H9 (cell line): ENCODE data around the gene PTK6. TPM values are rescaled to one million over a fixed set of nuclear protein-coding genes. Genes with fewer than 3 reads are reported as not detected.

Source experiments
- DNase-seq: peaks from one replicate; pipeline ENCODE4 v3.0.0-alpha.2; 2017
- H2AFZ ChIP-seq: one replicate; pipeline ENCODE4 v1.6.1; 2013; ENCODE audit warnings: mild to moderate bottlenecking, low read length, control low read depth, moderate library complexity
- H2AK5ac ChIP-seq: 2 replicates; pipeline ENCODE4 v1.6.1; 2013; ENCODE audit warnings: low read length, control low read depth, mixed read lengths; ENCODE audit not compliant: insufficient read length
- H2BK120ac ChIP-seq: one replicate; pipeline ENCODE4 v1.6.1; 2013; ENCODE audit warnings: low read depth, mild to moderate bottlenecking, low read length, control low read depth, inconsistent platforms; ENCODE audit not compliant: poor library complexity, severe bottlenecking
- H2BK12ac ChIP-seq: 2 replicates; pipeline ENCODE4 v1.6.1; 2013; ENCODE audit warnings: low read length, control low read depth, mixed read lengths, low read depth; ENCODE audit not compliant: insufficient read length
- H2BK15ac ChIP-seq: 2 replicates; pipeline ENCODE4 v1.6.1; 2013; ENCODE audit warnings: low read depth, low read length, control low read depth
- H2BK20ac ChIP-seq: one replicate; pipeline ENCODE4 v1.6.1; 2013; ENCODE audit warnings: low read depth, mild to moderate bottlenecking, low read length, control low read depth, inconsistent platforms; ENCODE audit not compliant: poor library complexity, severe bottlenecking
- H2BK5ac ChIP-seq: 2 replicates; pipeline ENCODE4 v1.6.1; 2013; ENCODE audit warnings: low read length, control low read depth, mixed read lengths; ENCODE audit not compliant: insufficient read length
- H3K14ac ChIP-seq: 2 replicates; pipeline ENCODE4 v1.6.1; 2013; ENCODE audit warnings: low read length, control low read depth; ENCODE audit not compliant: insufficient read depth
- H3K18ac ChIP-seq: 2 replicates; pipeline ENCODE4 v1.6.1; 2013; ENCODE audit warnings: low read depth, mild to moderate bottlenecking, mixed read lengths, low read length, control low read depth; ENCODE audit not compliant: insufficient read length
- H3K23ac ChIP-seq: 2 replicates; pipeline ENCODE4 v1.6.1; 2013; ENCODE audit warnings: low read length, control low read depth, mixed read lengths, low read depth; ENCODE audit not compliant: insufficient read length
- H3K23me2 ChIP-seq: 2 replicates; pipeline ENCODE4 v1.6.1; 2013; ENCODE audit warnings: low read depth, mild to moderate bottlenecking, mixed read lengths, low read length, control low read depth; ENCODE audit not compliant: insufficient read length, poor library complexity, severe bottlenecking
- H3K27ac ChIP-seq: 2 replicates; pipeline ENCODE4 v1.5.1; 2013; ENCODE audit warnings: low read length, control low read depth, mixed read lengths, low read depth; ENCODE audit not compliant: insufficient read length
- H3K27me3 ChIP-seq: 2 replicates; pipeline ENCODE4 v1.6.1; 2013; ENCODE audit warnings: low read length, control low read depth, inconsistent platforms; ENCODE audit not compliant: insufficient read depth
- H3K4ac ChIP-seq: 2 replicates; pipeline ENCODE4 v1.6.1; 2013; ENCODE audit warnings: low read depth, mild to moderate bottlenecking, control low read depth, inconsistent platforms, low read length, moderate library complexity
- H3K4me1 ChIP-seq: 2 replicates; pipeline ENCODE4 v1.6.1; 2013; ENCODE audit warnings: low read length, control low read depth, inconsistent platforms; ENCODE audit not compliant: insufficient read depth
- H3K4me2 ChIP-seq: 2 replicates; pipeline ENCODE4 v1.6.1; 2013; ENCODE audit warnings: low read length, control low read depth, mixed read lengths; ENCODE audit not compliant: insufficient read length, insufficient read depth
- H3K56ac ChIP-seq: 2 replicates; pipeline ENCODE4 v1.6.1; 2013; ENCODE audit warnings: low read depth, mild to moderate bottlenecking, mixed read lengths, low read length, control low read depth; ENCODE audit not compliant: insufficient read length
- H3K79me1 ChIP-seq: 2 replicates; pipeline ENCODE4 v1.6.1; 2013; ENCODE audit warnings: low read depth, mild to moderate bottlenecking, moderate library complexity, low read length, control low read depth, inconsistent platforms; ENCODE audit not compliant: insufficient read depth, poor library complexity, severe bottlenecking
- H3K79me2 ChIP-seq: 2 replicates; pipeline ENCODE4 v1.6.1; 2013; ENCODE audit warnings: low read length, control low read depth, inconsistent platforms; ENCODE audit not compliant: insufficient read depth
- H3K9ac ChIP-seq: 2 replicates; pipeline ENCODE4 v1.6.1; 2013; ENCODE audit warnings: low read length, control low read depth, mixed read lengths; ENCODE audit not compliant: insufficient read length; ENCODE audit errors: extremely low read depth
- H3K9me3 ChIP-seq: one replicate; pipeline ENCODE4 v1.6.1; 2013; ENCODE audit warnings: low read depth, low read length, inconsistent platforms; ENCODE audit not compliant: control insufficient read depth
- H3T11ph ChIP-seq: one replicate; pipeline ENCODE4 v1.6.1; 2013; ENCODE audit warnings: mild to moderate bottlenecking, low read length, control low read depth, inconsistent platforms
- H4K20me1 ChIP-seq: one replicate; pipeline ENCODE4 v1.6.1; 2013; ENCODE audit not compliant: control insufficient read depth, insufficient read length, insufficient read depth
- H4K5ac ChIP-seq: 2 replicates; pipeline ENCODE4 v1.6.1; 2013; ENCODE audit warnings: low read depth, mild to moderate bottlenecking, mixed read lengths, low read length, control low read depth; ENCODE audit not compliant: insufficient read length
- H4K8ac ChIP-seq: replicated peaks from 2 replicates; pipeline ENCODE4 v1.6.1; 2013; ENCODE audit warnings: low read length, control low read depth, mixed read lengths, low read depth; ENCODE audit not compliant: insufficient read length
- H4K91ac ChIP-seq: 2 replicates; pipeline ENCODE4 v1.6.1; 2013; ENCODE audit warnings: low read depth, mild to moderate bottlenecking, moderate library complexity, mixed read lengths, low read length, control low read depth; ENCODE audit not compliant: insufficient read length
- H3K27ac Mint-ChIP-seq, 3 experiments: 2 replicates in 2 of 3; 3 replicates in 1 of 3; pipeline ENCODE4 v1.8.0; 2020 to 2021; ENCODE audit warnings: mixed read lengths in 3 of 3, mild to moderate bottlenecking in 1 of 3, moderate library complexity in 1 of 3
- H3K27me3 Mint-ChIP-seq: 2 replicates; pipeline ENCODE4 v1.8.0; 2021; ENCODE audit warnings: low read depth, mild to moderate bottlenecking, moderate library complexity, mixed read lengths
- H3K36me3 Mint-ChIP-seq, 3 experiments: 2 replicates in 2 of 3; 3 replicates in 1 of 3; pipeline ENCODE4 v1.8.0; 2020 to 2021; ENCODE audit warnings: low read depth in 3 of 3, mixed read lengths in 3 of 3; ENCODE audit not compliant: insufficient read depth in 1 of 3
- H3K4me1 Mint-ChIP-seq, 2 experiments: 2 replicates each; pipeline ENCODE4 v1.8.0; 2020; ENCODE audit warnings: mixed read lengths in 2 of 2
- H3K4me3 Mint-ChIP-seq, 2 experiments: 2 replicates in 1 of 2; 3 replicates in 1 of 2; pipeline ENCODE4 v1.8.0; 2020 to 2021; ENCODE audit warnings: mild to moderate bottlenecking in 2 of 2, mixed read lengths in 2 of 2, moderate library complexity in 1 of 2
- H3K9me3 Mint-ChIP-seq, 2 experiments: 2 replicates in 1 of 2; 3 replicates in 1 of 2; pipeline ENCODE4 v1.8.0; 2020; ENCODE audit warnings: mild to moderate bottlenecking in 2 of 2, mixed read lengths in 2 of 2, moderate library complexity in 1 of 2
- WGBS: extraction: QIAGEN DNeasy Blood & Tissue Kit; methylation state at CpG from one replicate; pipeline ENCODE4 v1.1.7; 2013; ENCODE audit warnings: missing lambda C conversion rate, low lambda C conversion rate, mixed read lengths; ENCODE audit not compliant: insufficient read length; ENCODE audit errors: extremely low coverage; 5-methylcytosine and 5-hydroxymethylcytosine counted together
- total RNA-seq: library from RNA; stranded (reverse); gene quantifications from 2 replicates; pipeline ENCODE4 v1.2.1, GENCODE V29; 2021
- TF ChIP-seq, protein P1 (sequence below): fragments of 200-600 bp; sonication (generic); conservative IDR thresholded peaks from 3 replicates; pipeline ENCODE4 v1.8.0; 2021; ENCODE audit warnings: antibody characterized with exemption, mild to moderate bottlenecking

PTK6 gene
- total RNA-seq, 1 experiment from 2014 or later: 0.46 TPM

- H2BK20ac ChIP-seq: no peak overlapping the region
- H3K56ac ChIP-seq: no peak overlapping the region
- DNase-seq: no peak
- H4K5ac ChIP-seq: no peak overlapping the region
- H2BK15ac ChIP-seq: no peak overlapping the region
- no peak overlapping the region for H4K91ac ChIP-seq
- H3K27ac ChIP-seq: no peak overlapping the region
- no peak overlapping the region for H3K23ac ChIP-seq
- H3T11ph ChIP-seq: no peak overlapping the region
- no peak overlapping the region for H2BK12ac ChIP-seq
- no peak overlapping the region for H3K4ac ChIP-seq
- H3K4me2 ChIP-seq: no peak overlapping the region
- H2BK120ac ChIP-seq: no peak overlapping the region
- H2AK5ac ChIP-seq: no peak overlapping the region
- no peaks in the 10 kb centered on the region for H3K9me3 Mint-ChIP-seq
- no peaks in the 10 kb centered on the region for H3K36me3 Mint-ChIP-seq
- H2AFZ ChIP-seq: no peak overlapping the region
- no peaks in the 10 kb centered on the region for H4K20me1 ChIP-seq
- H3K79me2 ChIP-seq: no peaks in the 10 kb centered on the region
- no peaks in the 10 kb centered on the region for H3K23me2 ChIP-seq
- TF ChIP-seq, protein P1, sequence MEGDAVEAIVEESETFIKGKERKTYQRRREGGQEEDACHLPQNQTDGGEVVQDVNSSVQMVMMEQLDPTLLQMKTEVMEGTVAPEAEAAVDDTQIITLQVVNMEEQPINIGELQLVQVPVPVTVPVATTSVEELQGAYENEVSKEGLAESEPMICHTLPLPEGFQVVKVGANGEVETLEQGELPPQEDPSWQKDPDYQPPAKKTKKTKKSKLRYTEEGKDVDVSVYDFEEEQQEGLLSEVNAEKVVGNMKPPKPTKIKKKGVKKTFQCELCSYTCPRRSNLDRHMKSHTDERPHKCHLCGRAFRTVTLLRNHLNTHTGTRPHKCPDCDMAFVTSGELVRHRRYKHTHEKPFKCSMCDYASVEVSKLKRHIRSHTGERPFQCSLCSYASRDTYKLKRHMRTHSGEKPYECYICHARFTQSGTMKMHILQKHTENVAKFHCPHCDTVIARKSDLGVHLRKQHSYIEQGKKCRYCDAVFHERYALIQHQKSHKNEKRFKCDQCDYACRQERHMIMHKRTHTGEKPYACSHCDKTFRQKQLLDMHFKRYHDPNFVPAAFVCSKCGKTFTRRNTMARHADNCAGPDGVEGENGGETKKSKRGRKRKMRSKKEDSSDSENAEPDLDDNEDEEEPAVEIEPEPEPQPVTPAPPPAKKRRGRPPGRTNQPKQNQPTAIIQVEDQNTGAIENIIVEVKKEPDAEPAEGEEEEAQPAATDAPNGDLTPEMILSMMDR: no peak
- peaks cover 5 to 9% of the 10 kb centered on the region in 2 experiments for H3K4me1 Mint-ChIP-seq
- no peak overlapping the region for H3K4me3 Mint-ChIP-seq
- no CpG with 5 or more reads among the region's 10 CpGs for WGBS
- no peaks in the 10 kb centered on the region for H3K27me3 Mint-ChIP-seq
- no peaks in the 10 kb centered on the region for H3K9me3 ChIP-seq
- no peak overlapping the region for H3K18ac ChIP-seq
- no peaks in the 10 kb centered on the region for H3K79me1 ChIP-seq
- H3K14ac ChIP-seq: no peak overlapping the region
- H3K27me3 ChIP-seq: no peaks in the 10 kb centered on the region
- H4K8ac ChIP-seq: no peak overlapping the region
- H2BK5ac ChIP-seq: no peak overlapping the region
- H3K4me1 ChIP-seq: no peaks in the 10 kb centered on the region
- H3K27ac Mint-ChIP-seq: no peak overlapping the region
- no peak overlapping the region for H3K9ac ChIP-seq
Measured at GRCh38 chr20:63542696-63543095, 5.5 kb upstream of the PTK6 start.
